ENCODE data around the gene RFXANK. TPM values are rescaled to one million over a fixed set of nuclear protein-coding genes. Genes with fewer than 3 reads are reported as not detected.

Gene RFXANK
- polyA plus RNA-seq, 1 donor from 2014 or later = 40.0 TPM

GRCh38 chr19:19214159-19214490, 22.1 kb downstream of the RFXANK start:
- Histone ChIP-seq H3K9me2 (ENCODE audit: insufficient read depth, low read length) (no peaks in the 10 kb centered on the region), H3K27ac (ENCODE audit: low read length) (peak overlapping the region; percentile 88), H3K4me2 (ENCODE audit: low read length) (peak overlapping the region; percentile 98), H3K4me3 (ENCODE audit: low read length) (peak overlapping the region; percentile 98), H3K9me3 (ENCODE audit: low read length) (no peaks in the 10 kb centered on the region), H3K27me3 (ENCODE audit: insufficient read depth, low read depth, low read length) (no peaks in the 10 kb centered on the region), H3K36me3 (ENCODE audit: insufficient read depth, low read length) (no peaks in the 10 kb centered on the region), H4K20me1 (ENCODE audit: insufficient read depth) (no peaks in the 10 kb centered on the region), H2AFZ (ENCODE audit: low read depth, low read length) (no peak overlapping the region), H3K79me2 (replicated peaks; ENCODE audit: insufficient read depth, low read length) (peaks cover 42% of the 10 kb centered on the region), H3K9ac (ENCODE audit: low read length) (peak overlapping the region; percentile 96), H3F3A (ENCODE audit: insufficient read depth, low read length, poor library complexity, severe bottlenecking) (no peaks in the 10 kb centered on the region)
- TF ChIP-seq RAD21 (conservative IDR thresholded peaks at IDR 0.05) (no peak), MXI1 (conservative IDR thresholded peaks at IDR 0.05; ENCODE audit: poor library complexity, severe bottlenecking) (peak; percentile 43), EZH2 (IDR thresholded peaks at IDR 0.05; ENCODE audit: borderline replicate concordance, insufficient read depth, low read length, poor library complexity, severe bottlenecking) (no peak), EP300 (conservative IDR thresholded peaks at IDR 0.05; ENCODE audit: poor library complexity, severe bottlenecking) (no peak)

GRCh38 chr19:19214892-19215291, 22.8 kb downstream of the RFXANK start:
- Histone ChIP-seq H3K9me2 (ENCODE audit: insufficient read depth, low read length) (no peaks in the 10 kb centered on the region), H3K27ac (ENCODE audit: low read length) (peak overlapping the region; percentile 88), H3K9ac (ENCODE audit: low read length) (peak overlapping the region; percentile 96), H3K36me3 (ENCODE audit: insufficient read depth, low read length) (no peaks in the 10 kb centered on the region), H3K4me2 (ENCODE audit: low read length) (peak overlapping the region; percentile 98), H3K9me3 (ENCODE audit: low read length) (no peaks in the 10 kb centered on the region), H3K79me2 (replicated peaks; ENCODE audit: insufficient read depth, low read length) (peaks cover 42% of the 10 kb centered on the region), H3K27me3 (ENCODE audit: insufficient read depth, low read depth, low read length) (no peaks in the 10 kb centered on the region), H3F3A (ENCODE audit: insufficient read depth, low read length, poor library complexity, severe bottlenecking) (no peaks in the 10 kb centered on the region), H4K20me1 (ENCODE audit: insufficient read depth) (no peaks in the 10 kb centered on the region), H2AFZ (ENCODE audit: low read depth, low read length) (no peak overlapping the region), H3K4me3 (ENCODE audit: low read length) (peak overlapping the region; percentile 98)
- no peak for TF ChIP-seq EZH2 (IDR thresholded peaks at IDR 0.05; ENCODE audit: borderline replicate concordance, insufficient read depth, low read length, poor library complexity, severe bottlenecking)
- TF ChIP-seq TAF1 (IDR thresholded peaks at IDR 0.05; ENCODE audit: low read depth) = no peak
- TF ChIP-seq POLR2AphosphoS5 (IDR thresholded peaks at IDR 0.05) = no peak
- no peak for TF ChIP-seq REST (IDR thresholded peaks at IDR 0.05; ENCODE audit: borderline replicate concordance)
- no peak for TF ChIP-seq SMC3 (conservative IDR thresholded peaks at IDR 0.05; ENCODE audit: poor library complexity)
- TF ChIP-seq EP300 (conservative IDR thresholded peaks at IDR 0.05; ENCODE audit: poor library complexity, severe bottlenecking) = no peak
- TF ChIP-seq RAD21 (conservative IDR thresholded peaks at IDR 0.05) = no peak
- TF ChIP-seq MXI1 (conservative IDR thresholded peaks at IDR 0.05; ENCODE audit: poor library complexity, severe bottlenecking) = no peak
- no peak for TF ChIP-seq CTCF (IDR thresholded peaks at IDR 0.05; ENCODE audit: poor library complexity, severe bottlenecking)
